Fibroblast of mammary gland (primary cell): ENCODE data around the gene LRP1B.

Source experiments
- DNase-seq: peaks from one replicate; pipeline ENCODE4 v3.0.0-alpha.2; 2010; ENCODE audit warnings: low read depth
- H3K4me3 ChIP-seq: 2 replicates; pipeline ENCODE4 v1.5.1; 2011; ENCODE audit warnings: low read depth, mild to moderate bottlenecking, low read length, moderate library complexity; ENCODE audit not compliant: control insufficient read depth
- TF ChIP-seq, protein P1 (sequence below): conservative IDR thresholded peaks from 2 replicates; pipeline ENCODE4 v1.5.1; 2011; ENCODE audit warnings: low read depth, low read length, inconsistent platforms; ENCODE audit not compliant: control insufficient read depth, insufficient read depth

Gene LRP1B

DNA sequence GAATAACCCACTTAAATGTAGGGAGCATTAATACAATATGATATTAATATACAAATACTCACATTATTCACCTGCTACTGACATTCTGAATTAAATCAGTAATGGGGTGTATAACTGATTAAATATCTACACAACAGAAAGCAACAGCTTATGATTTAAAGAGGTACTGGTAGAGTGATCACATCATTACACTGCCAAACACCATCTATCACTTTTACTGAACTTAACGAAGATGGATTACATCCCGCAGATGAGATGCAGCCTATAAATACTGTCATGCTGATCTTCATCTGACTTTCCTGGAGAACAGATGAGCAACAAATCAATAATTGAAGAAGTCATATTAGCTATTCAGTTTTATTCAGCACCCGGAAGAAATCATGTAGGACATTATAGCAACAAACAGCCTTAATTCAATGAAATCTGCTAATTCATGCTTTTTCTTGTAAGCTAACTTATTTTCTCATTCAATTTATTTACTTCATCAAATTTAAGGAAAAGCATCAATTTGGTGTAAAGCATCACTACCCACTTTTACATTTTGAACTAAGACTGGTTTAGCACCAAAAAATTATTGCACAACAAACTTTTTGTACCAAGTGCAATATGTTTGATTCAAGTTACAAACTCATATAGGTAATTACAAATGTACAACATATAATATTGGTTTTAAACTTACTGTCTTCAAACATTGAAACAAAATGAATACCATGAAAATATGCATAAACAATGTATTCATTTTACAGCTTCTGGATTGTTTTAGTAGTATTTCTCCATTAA, 1509.0 kb downstream of the LRP1B start:
- TF ChIP-seq, protein P1, sequence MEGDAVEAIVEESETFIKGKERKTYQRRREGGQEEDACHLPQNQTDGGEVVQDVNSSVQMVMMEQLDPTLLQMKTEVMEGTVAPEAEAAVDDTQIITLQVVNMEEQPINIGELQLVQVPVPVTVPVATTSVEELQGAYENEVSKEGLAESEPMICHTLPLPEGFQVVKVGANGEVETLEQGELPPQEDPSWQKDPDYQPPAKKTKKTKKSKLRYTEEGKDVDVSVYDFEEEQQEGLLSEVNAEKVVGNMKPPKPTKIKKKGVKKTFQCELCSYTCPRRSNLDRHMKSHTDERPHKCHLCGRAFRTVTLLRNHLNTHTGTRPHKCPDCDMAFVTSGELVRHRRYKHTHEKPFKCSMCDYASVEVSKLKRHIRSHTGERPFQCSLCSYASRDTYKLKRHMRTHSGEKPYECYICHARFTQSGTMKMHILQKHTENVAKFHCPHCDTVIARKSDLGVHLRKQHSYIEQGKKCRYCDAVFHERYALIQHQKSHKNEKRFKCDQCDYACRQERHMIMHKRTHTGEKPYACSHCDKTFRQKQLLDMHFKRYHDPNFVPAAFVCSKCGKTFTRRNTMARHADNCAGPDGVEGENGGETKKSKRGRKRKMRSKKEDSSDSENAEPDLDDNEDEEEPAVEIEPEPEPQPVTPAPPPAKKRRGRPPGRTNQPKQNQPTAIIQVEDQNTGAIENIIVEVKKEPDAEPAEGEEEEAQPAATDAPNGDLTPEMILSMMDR: no peak
- H3K4me3 ChIP-seq: no peak overlapping the region
- no peak for DNase-seq

DNA sequence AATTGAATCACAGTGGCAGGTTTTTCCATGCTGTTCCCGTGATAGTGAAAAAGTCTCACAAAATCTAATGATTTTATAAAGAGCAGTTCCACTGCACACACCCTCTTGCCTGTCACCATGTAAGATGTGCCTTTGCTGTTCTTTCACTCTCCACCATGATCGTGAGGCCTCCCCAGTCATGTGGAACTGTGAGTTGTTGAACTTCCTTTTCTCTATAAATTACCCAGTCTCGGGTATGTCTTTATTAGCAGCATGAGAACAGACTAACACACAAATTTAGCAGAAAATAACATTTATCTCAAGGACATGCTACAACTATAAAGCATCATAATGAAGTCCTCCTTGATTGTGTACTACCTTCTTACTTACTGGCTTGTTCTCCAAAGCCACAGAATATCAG, 1526.0 kb downstream of the LRP1B start:
- no peak for DNase-seq
- no peak overlapping the region for H3K4me3 ChIP-seq
- TF ChIP-seq, protein P1: no peak

DNA sequence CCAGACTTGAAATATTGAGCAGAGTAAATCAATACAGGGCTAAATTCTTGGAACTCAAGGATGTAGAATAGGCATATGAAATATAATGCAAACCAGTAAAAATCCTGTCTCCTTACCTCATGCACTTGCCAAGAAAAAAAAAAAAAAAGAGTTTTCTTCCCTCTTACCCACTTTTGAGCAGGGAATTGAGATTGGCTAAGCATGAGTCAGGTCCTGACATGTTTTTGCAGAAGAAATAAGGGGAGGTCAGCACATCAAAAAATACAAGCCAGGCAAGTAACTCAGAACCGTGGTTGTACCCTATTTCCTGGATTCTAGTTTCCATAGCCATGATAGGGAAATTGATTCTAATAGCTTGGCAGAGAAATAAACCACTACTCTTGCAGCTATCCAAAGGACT, 1526.7 kb downstream of the LRP1B start:
- no peak overlapping the region for H3K4me3 ChIP-seq
- TF ChIP-seq, protein P1: no peak
- DNase-seq: peak; percentile 78

DNA sequence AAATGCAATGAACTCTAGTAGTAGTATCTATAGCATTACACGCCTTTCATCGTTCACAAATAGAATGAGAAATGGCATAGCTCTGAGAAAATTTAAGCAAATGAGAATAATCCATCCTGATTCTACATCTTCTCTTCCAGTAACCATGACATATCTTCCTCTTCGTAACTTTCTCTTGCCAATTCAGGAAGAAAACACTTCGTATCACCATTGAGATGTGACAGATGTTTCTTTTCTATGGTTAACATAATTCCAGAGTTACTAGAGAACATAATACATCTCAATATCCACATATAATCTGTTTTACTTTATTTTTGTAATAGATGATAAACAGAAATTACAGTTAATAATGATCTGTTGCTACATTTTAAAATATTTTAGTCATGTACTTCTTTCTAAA, 1527.4 kb downstream of the LRP1B start:
- no peak overlapping the region for H3K4me3 ChIP-seq
- DNase-seq: no peak
- TF ChIP-seq, protein P1: no peak

DNA sequence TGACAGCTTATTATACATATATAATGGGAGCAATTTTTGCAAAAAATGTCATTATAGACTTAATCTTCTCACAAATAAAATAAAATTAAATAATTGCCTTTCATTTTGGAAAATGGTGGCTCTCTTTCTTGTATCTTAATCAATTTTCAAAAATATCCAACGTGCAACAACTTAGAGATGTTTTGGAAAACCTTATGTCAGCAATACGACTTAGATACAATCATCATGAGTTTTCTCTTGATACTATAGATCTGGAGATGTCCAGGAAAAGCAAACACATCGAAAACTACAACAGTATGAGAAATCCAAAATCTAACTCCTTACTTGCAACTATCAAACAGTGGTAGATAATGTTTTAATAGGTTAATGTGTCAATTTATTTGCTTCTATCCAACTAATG, 1529.0 kb downstream of the LRP1B start:
- TF ChIP-seq, protein P1: no peak
- no peak for DNase-seq
- H3K4me3 ChIP-seq: no peak overlapping the region

DNA sequence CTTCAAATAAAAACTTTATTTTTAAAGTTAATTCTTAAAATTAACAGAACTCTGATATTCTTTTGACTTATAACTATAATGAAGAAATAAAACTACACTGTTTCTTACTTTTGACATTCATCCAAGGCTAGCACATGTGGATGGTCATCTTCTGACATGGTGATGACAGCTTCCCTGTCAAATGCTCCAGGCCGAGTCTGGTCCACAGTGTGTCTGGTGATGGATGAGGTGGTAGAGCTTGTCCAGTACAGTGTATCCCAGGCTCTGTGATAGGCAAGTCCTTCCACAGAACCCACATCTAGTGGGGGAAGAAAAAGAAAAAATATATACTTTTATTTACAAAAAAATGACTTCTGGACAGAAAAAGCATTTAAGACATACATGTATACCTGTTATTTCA, 1529.5 kb downstream of the LRP1B start:
- DNase-seq: peak; percentile 67
- TF ChIP-seq, protein P1: no peak

DNA sequence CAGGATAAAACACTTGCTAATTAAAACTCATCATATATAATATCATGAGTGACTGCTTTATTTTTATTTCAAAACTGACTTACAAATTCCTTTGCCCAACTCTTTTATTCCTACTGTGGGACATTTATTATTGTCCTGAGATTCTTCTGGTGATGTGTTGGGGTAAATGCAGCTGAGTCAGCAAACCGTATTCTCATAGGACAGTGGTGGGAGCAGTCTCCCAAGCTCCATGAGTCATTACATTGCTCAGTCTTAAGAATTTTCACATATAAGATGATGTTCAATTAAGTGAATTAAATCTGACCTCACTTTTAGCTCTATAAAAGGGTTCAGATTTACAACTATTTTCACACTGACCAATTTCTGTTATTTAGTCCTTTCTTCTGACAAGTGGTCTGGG, 1530.7 kb downstream of the LRP1B start:
- TF ChIP-seq, protein P1: no peak
- no peak overlapping the region for H3K4me3 ChIP-seq
- peak; percentile 93 for DNase-seq

More for the DNA sequence above, 1529.5 kb downstream of the LRP1B start:
- H3K4me3 ChIP-seq: no peak overlapping the region
